Activated CD8-positive, alpha-beta memory T cell treated with anti-CD3 and anti-CD28 coated beads for 48 hours (primary cell): Measurements from ENCODE around the gene FKBP9.
A peak's percentile ranks its signal among the peaks of the same experiment; 100 is the strongest.
"Not testable (repeated sequence)": the region's sequence is repeated elsewhere in the genome, so short reads cannot be mapped to it uniquely, and the experiment has no call there.

Experiments used
- DNase-seq, 3 experiments: peaks; one replicate each; pipeline ENCODE4 v3.0.0-alpha.2; 2020; ENCODE audit warnings: low read depth in 2 of 3, low spot score in 2 of 3

Gene FKBP9

DNA sequence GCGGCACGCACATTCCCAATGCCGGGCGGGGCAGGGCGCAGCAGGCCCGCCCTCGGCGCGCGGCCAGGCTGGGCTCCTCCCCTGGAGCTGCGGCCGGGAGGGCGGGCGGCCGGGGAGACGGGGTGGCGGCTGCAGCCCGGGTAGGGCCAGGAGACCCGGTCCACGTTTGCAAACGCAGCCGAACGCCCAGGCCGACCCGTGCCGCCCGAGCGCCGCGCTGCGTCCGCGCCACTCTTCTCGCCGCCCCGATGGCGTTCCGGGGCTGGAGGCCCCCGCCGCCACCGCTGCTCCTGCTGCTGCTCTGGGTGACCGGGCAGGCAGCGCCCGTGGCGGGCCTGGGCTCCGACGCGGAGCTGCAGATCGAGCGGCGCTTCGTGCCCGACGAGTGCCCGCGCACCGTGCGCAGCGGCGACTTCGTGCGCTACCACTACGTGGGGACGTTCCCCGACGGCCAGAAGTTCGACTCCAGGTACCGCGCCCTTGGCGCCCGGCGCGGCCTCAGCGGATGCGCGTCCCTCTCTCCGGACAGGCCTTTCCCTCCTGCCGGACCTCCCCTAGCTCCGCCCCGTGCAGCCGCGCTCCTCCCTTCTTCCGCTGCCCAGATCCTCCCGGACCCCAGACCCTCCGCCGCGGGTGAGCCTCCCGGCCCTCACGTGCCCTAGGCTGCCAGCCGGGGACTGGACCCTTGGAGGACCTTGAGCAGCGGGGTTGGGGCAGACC lies at the start of gene FKBP9:
Gene FKBP9 (plus strand): TSS at position 115 of the 720 bp plus-strand sequence. CDS start 134 bp downstream, at position 249.
- DNase-seq: no peak

DNA sequence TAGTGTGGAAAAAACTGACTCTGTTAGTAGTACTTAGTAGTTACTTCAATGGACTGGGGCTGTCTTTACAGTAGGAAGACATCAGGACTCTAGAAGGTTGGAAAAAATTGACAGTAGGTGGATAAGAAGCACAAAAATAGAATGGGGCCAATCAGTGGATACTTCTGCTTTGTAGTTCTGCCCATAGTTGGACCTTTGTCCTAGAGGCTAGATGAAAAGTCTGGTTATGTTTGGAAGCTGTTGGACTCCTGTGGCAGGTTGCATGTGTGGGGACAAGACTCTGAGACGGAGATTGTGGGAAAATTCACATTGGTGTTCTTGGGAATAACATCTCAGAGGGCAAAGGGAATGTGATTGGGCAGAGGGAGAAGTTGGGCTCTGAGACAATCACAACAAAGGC lies 47.0 kb upstream of the FKBP9 start:
- no peak for DNase-seq

DNA sequence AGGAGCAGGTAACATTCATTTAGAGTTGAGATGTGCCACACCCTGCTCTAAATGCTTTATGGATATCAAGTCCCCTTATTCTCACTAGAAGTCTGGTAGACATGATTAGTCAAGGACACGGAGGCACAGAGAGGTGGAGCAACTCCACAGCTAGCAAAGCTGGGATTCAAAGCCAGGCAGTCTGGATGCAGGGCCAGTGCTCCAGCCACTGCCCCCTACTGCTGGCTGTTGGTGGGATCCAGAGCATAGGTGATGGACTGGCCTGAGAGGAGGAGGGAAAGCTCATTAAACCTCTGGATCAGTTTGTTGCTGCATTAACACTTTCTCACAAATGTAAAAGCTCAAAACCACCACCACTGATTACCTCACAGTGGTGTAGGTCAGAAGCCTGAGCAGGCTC lies 43.1 kb upstream of the FKBP9 start:
- no peak for DNase-seq

DNA sequence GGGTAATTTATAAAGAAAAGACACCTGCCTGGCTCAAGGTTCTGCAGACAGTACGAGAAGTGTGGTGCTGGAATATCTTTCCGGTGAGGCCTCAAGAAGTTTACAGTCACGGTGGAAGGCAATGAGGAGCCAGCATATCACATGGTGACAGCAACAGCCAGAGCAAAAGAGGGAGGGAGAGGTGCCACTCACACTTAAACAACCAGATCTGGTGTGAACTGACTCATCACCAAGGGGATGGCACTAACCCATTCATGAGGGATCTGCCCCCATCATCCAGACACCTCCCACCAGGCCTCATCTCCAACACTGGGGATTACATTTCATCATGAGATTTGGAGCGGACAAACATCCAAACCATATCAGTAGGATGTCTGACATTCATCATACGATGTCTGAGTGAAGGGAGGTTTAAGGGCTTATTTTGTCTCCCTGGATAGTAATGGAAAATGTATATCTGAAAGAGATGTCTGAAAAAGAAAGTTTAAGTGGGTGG lies 42.2 kb upstream of the FKBP9 start:
- no peak for DNase-seq

DNA sequence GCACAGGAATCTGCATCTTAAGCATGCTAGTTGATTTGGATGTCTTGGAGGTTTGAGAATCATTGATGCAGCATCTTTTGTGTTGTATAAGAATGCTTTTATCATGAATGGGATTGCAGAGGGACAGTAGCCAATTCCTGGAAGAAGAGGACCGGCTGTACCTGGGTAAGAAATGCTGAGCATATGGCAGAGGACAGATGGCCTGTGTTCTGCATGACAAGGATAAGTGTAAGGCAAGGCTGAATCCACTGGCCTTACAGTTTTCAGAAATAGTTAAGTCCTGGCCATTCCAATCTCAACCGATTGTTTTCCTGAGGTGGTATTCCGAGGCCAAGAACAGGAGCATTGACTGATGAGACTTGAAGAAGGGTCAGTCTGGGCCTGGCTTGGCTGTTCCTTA lies 41.2 kb upstream of the FKBP9 start:
- DNase-seq: no peak

- DNase-seq: not testable (repeated sequence)
Observed at GRCh38 chr7:32916994-32917393, 40.2 kb upstream of the FKBP9 start.

GRCh38 chr7:32921896-32922295 lies 35.3 kb upstream of the FKBP9 start:
- no peak for DNase-seq

GRCh38 chr7:32928785-32929298 lies 28.4 kb upstream of the FKBP9 start:
- DNase-seq: no peak

GRCh38 chr7:32929430-32930143 lies 27.7 kb upstream of the FKBP9 start:
- no peak for DNase-seq

DNA sequence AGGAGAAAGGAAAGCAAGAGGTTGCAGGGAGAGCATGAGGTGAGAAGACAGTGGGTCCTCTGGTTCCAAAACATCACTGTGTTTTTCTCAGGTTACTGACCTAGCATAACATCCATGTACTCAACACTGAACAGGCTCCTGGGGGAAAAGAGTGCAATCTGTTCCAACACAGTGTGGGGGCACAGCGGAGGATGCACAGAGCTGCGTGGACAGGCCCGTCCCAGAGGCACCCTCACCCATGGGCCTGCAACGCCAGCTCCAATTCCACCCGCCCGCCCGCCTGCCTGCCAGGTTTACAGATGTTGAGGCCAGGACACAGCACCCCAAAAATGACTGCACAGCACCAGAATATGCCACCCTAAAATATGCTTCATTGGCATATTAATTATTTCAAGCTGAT lies 26.9 kb upstream of the FKBP9 start:
- DNase-seq: no peak

GRCh38 chr7:32935558-32935957 lies 21.7 kb upstream of the FKBP9 start:
- no peak for DNase-seq

GRCh38 chr7:32936689-32937088 lies 20.6 kb upstream of the FKBP9 start:
- DNase-seq: no peak

GRCh38 chr7:32937344-32938174 lies 19.7 kb upstream of the FKBP9 start:
- DNase-seq: no peak

- DNase-seq: no peak
Observed at GRCh38 chr7:32941181-32941580, 16.1 kb upstream of the FKBP9 start.

GRCh38 chr7:32941681-32942414 lies 15.4 kb upstream of the FKBP9 start:
- DNase-seq: no peak

DNA sequence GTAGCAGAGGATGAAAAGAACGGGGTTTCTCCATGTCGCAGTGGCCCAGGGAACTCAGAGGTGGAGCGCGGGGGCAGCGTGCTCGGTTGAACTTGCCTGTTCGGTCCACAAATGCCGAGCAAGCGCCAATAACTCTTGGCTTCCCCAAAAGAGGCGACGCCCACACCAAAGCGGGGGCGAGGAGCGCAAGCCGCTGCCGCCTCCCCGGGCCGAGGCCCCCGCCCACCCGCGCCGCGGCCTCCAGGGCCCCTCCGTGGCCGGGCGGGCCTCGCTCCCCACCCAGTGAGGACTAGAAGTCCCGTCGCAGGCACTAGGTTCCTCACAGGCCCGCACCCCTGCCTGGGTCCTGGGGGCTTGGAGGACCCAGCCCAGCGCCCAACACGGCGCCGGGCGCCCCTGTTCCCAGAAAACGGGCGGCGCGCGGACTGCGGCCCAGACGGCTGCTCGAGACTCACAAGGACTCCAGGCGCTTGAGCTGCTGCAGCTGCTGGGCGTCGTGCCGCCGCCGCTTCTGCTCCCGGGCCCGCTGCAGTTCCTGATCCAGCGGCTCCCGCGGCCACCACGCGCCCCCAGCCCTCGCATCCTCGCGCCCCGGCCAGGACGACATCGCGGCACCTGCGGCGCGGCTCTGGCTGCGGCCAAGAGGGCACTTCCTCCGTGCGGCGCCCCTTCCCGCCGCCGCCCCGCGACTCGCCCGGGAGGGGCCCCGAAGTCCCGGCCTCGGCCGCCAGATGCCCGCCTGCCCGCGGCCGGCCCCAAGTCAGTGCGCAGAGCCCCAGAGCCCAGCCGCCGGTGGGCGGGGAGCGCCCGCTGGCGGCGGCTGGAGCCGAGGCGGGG lies 14.6 kb upstream of the FKBP9 start:
- peak; percentile 38 to 46 (median 46) for DNase-seq

- no peak for DNase-seq
Observed at GRCh38 chr7:32943252-32944030, 13.8 kb upstream of the FKBP9 start.

- DNase-seq: no peak
Observed at GRCh38 chr7:32947420-32947983, 9.7 kb upstream of the FKBP9 start.

GRCh38 chr7:32948202-32948601 lies 9.0 kb upstream of the FKBP9 start:
- no peak for DNase-seq
